H1 (cell line): ENCODE results near the gene PRAMEF33. TPM values are rescaled to one million over a fixed set of nuclear protein-coding genes. Genes with fewer than 3 reads are reported as not detected.
"Not testable (repeated sequence)": the region's sequence is repeated elsewhere in the genome, so short reads cannot be mapped to it uniquely, and the experiment has no call there.

ENCODE experiments used
- CTCF ChIA-PET: fragments of 300-600 bp; sonication (Branson Sonifier 250); formaldehyde crosslinking; loops from one replicate; lab custom pipeline; 2021; ENCODE audit not compliant: partially characterized antibody; lab: Charles Lee
- POLR2A ChIA-PET: fragments of 300-600 bp; sonication (Branson Sonifier 250); formaldehyde crosslinking; loops from one replicate; lab custom pipeline; 2021; ENCODE audit warnings: inconsistent platforms; ENCODE audit not compliant: partially characterized antibody; lab: Charles Lee
- DNase-seq, 2 experiments: peaks; one replicate each; pipeline versions ENCODE4 v3.0.0 to v3.0.0-alpha.2; 2010 to 2022; ENCODE audit warnings: low spot score in 2 of 2, low read depth in 1 of 2, mixed read lengths in 1 of 2
- FAIRE-seq: peaks from 2 replicates; lab custom pipeline; 2011; peaks lifted over from hg19 to GRCh38; lab: Jason Lieb, UNC
- H2AFZ ChIP-seq: 2 replicates; pipeline ENCODE4 v1.8.1; 2012; ENCODE audit warnings: low read length, inconsistent platforms
- H2AK5ac ChIP-seq: 2 replicates; pipeline ENCODE4 v1.6.1; 2013; ENCODE audit warnings: low read depth, low read length
- H2BK120ac ChIP-seq: replicated peaks from 2 replicates; pipeline ENCODE3; 2013; ENCODE audit warnings: low read depth, low read length, inconsistent platforms
- H2BK12ac ChIP-seq: 2 replicates; pipeline ENCODE4 v1.6.1; 2013; ENCODE audit warnings: low read depth, low read length
- H2BK15ac ChIP-seq: 2 replicates; pipeline ENCODE4 v1.6.1; 2013; ENCODE audit warnings: low read length
- H2BK20ac ChIP-seq: 2 replicates; pipeline ENCODE4 v1.6.1; 2013; ENCODE audit warnings: low read length
- H2BK5ac ChIP-seq: 2 replicates; pipeline ENCODE4 v1.6.1; 2013; ENCODE audit warnings: low read depth, low read length
- H3K14ac ChIP-seq: 2 replicates; pipeline ENCODE4 v1.6.1; 2013; ENCODE audit warnings: inconsistent platforms; ENCODE audit not compliant: insufficient read length
- H3K18ac ChIP-seq: 2 replicates; pipeline ENCODE4 v1.6.1; 2013; ENCODE audit warnings: low read length; ENCODE audit errors: extremely low read depth
- H3K23ac ChIP-seq: 2 replicates; pipeline ENCODE4 v1.6.1; 2013; ENCODE audit warnings: inconsistent platforms; ENCODE audit not compliant: insufficient read length
- H3K23me2 ChIP-seq: 2 replicates; pipeline ENCODE4 v1.6.1; 2013; ENCODE audit warnings: low read depth, low read length
- H3K27ac ChIP-seq: 2 replicates; pipeline ENCODE4 v1.6.1; 2011; ENCODE audit warnings: low read depth, low read length, inconsistent platforms
- H3K27me3 ChIP-seq, 4 experiments: replicated peaks in 1 of 4; 1 replicate in 1 of 4; 2 replicates in 3 of 4; pipeline versions ENCODE4 v1.6.1 to v1.8.1; 2011 to 2013; ENCODE audit warnings: low read length in 3 of 4, mild to moderate bottlenecking in 3 of 4, inconsistent platforms in 2 of 4, mixed read lengths in 2 of 4, moderate library complexity in 1 of 4; ENCODE audit not compliant: control insufficient read depth in 3 of 4, insufficient read depth in 3 of 4; ENCODE audit errors: extremely low read depth in 1 of 4
- H3K36me3 ChIP-seq, 4 experiments: 2 replicates each; pipeline versions ENCODE4 v1.6.1 to v1.8.1; 2011 to 2013; ENCODE audit warnings: mild to moderate bottlenecking in 4 of 4, low read length in 3 of 4, moderate library complexity in 2 of 4, control low read depth in 1 of 4, inconsistent platforms in 1 of 4; ENCODE audit not compliant: insufficient read depth in 4 of 4, control insufficient read depth in 2 of 4
- H3K4ac ChIP-seq: replicated peaks from 2 replicates; pipeline ENCODE3; 2013; ENCODE audit warnings: low read length, low read depth, mixed read lengths, inconsistent platforms; ENCODE audit not compliant: insufficient read length
- H3K4me1 ChIP-seq, 4 experiments: replicated peaks in 1 of 4; 1 replicate in 1 of 4; 2 replicates in 3 of 4; pipeline versions ENCODE4 v1.6.1 to v1.8.1; 2011 to 2013; ENCODE audit warnings: low read length in 3 of 4, inconsistent platforms in 2 of 4, mixed read lengths in 1 of 4; ENCODE audit not compliant: insufficient read depth in 4 of 4, control insufficient read depth in 3 of 4
- H3K4me2 ChIP-seq, 2 experiments: 2 replicates each; pipeline versions ENCODE4 v1.6.1 to v1.8.1; 2011 to 2013; ENCODE audit warnings: low read depth in 2 of 2, low read length in 2 of 2, control low read depth in 1 of 2, inconsistent platforms in 1 of 2, mild to moderate bottlenecking in 1 of 2; ENCODE audit not compliant: insufficient read depth in 1 of 2
- H3K4me3 ChIP-seq, 4 experiments: fragments of 200-600, 300-600 bp in 1 of 4; sonication (generic), shearing (Covaris generic), sonication (Bioruptor Twin) in 1 of 4; 2 replicates each; pipeline versions ENCODE4 v1.5.1 to v1.8.1; 2011 to 2016; ENCODE audit warnings: low read length in 4 of 4, low read depth in 3 of 4, control low read depth in 2 of 4, inconsistent platforms in 2 of 4, mild to moderate bottlenecking in 2 of 4, mixed read lengths in 1 of 4, moderate library complexity in 1 of 4; ENCODE audit not compliant: insufficient read depth in 2 of 4; ENCODE audit errors: extremely low read depth in 1 of 4
- H3K56ac ChIP-seq: replicated peaks from 2 replicates; pipeline ENCODE3; 2013; ENCODE audit warnings: low read depth, mild to moderate bottlenecking, mixed read lengths, low read length, inconsistent platforms; ENCODE audit not compliant: insufficient read length
- H3K79me1 ChIP-seq: 2 replicates; pipeline ENCODE4 v1.6.1; 2013; ENCODE audit warnings: low read depth, low read length, control low read depth
- H3K79me2 ChIP-seq, 2 experiments: 2 replicates each; pipeline versions ENCODE4 v1.6.1 to v1.8.1; 2012 to 2013; ENCODE audit warnings: low read length in 2 of 2, mild to moderate bottlenecking in 2 of 2, inconsistent platforms in 1 of 2; ENCODE audit not compliant: insufficient read depth in 2 of 2, control insufficient read depth in 1 of 2
- H3K9ac ChIP-seq, 4 experiments: replicated peaks in 1 of 4; 1 replicate in 1 of 4; 2 replicates in 3 of 4; pipeline versions ENCODE4 v1.6.1 to v1.8.1; 2011 to 2013; ENCODE audit warnings: low read depth in 3 of 4, low read length in 3 of 4, control low read depth in 2 of 4, mild to moderate bottlenecking in 2 of 4, moderate library complexity in 2 of 4, inconsistent platforms in 1 of 4; ENCODE audit errors: extremely low read depth in 1 of 4
- H3K9me3 ChIP-seq, 2 experiments: 2 replicates each; pipeline versions ENCODE4 v1.6.1 to v1.8.1; 2012 to 2013; ENCODE audit warnings: mild to moderate bottlenecking in 2 of 2, moderate library complexity in 2 of 2, control low read depth in 1 of 2, inconsistent platforms in 1 of 2, low read depth in 1 of 2, low read length in 1 of 2, mixed read lengths in 1 of 2; ENCODE audit not compliant: insufficient read depth in 2 of 2
- H4K20me1 ChIP-seq, 2 experiments: replicated peaks in 1 of 2; 2 replicates each; pipeline versions ENCODE3 to v1.8.1; 2011 to 2013; ENCODE audit warnings: inconsistent platforms in 2 of 2, low read length in 2 of 2, mild to moderate bottlenecking in 1 of 2; ENCODE audit not compliant: insufficient read depth in 2 of 2, control insufficient read depth in 1 of 2
- H4K5ac ChIP-seq: 2 replicates; pipeline ENCODE4 v1.6.1; 2013; ENCODE audit warnings: low read length, low read depth, mixed read lengths, inconsistent platforms; ENCODE audit not compliant: insufficient read length
- H4K8ac ChIP-seq: 2 replicates; pipeline ENCODE4 v1.8.0; 2013; ENCODE audit warnings: mild to moderate bottlenecking, moderate library complexity, low read length, inconsistent platforms; ENCODE audit not compliant: insufficient read depth; ENCODE audit errors: extremely low read depth
- H4K91ac ChIP-seq: replicated peaks from 2 replicates; pipeline ENCODE3; 2013; ENCODE audit warnings: low read length, mixed read lengths, inconsistent platforms; ENCODE audit not compliant: insufficient read length
- WGBS, 2 experiments: shearing (Covaris generic) in 1 of 2; methylation state at CpG; one replicate each; pipeline versions ENCODE4 v1.1.6 to v1.1.7; 2013 to 2015; ENCODE audit warnings: low lambda C conversion rate in 2 of 2, mixed read lengths in 2 of 2, inconsistent platforms in 1 of 2, low coverage in 1 of 2, missing lambda C conversion rate in 1 of 2; ENCODE audit not compliant: insufficient replicate concordance in 2 of 2, insufficient coverage in 1 of 2, insufficient read length in 1 of 2; ENCODE audit errors: extremely low coverage in 1 of 2, missing lambda C conversion rate in 1 of 2; 5-methylcytosine and 5-hydroxymethylcytosine counted together
- polyA plus RNA-seq, 7 experiments: library from polyadenylated mRNA; depleted of rRNA in 3 of 7; stranded (reverse) in 5 of 7; unstranded in 2 of 7; fragments of >200 nt in 5 of 7; fragments of 200-250 nt in 2 of 7; gene quantifications; 1 replicate in 5 of 7; 2 replicates in 1 of 7; 4 replicates in 1 of 7; pipeline versions ENCODE4 v1.2.1 to v1.2.3, GENCODE V29; 2011 to 2013; ENCODE audit warnings: missing spikeins in 2 of 7, mixed read lengths in 2 of 7
- total RNA-seq: library from RNA; stranded (reverse); fragmentation: NEBNext Ultra II Directional; extraction: Animal tissue kit (Norgen Biotek cat#: 25700); gene quantifications from 2 replicates; pipeline ENCODE4 v1.2.1, GENCODE V29; 2021

PRAMEF33 gene
- total and polyA plus RNA-seq, 2 of the 8 experiments (the other 6 are each of a cell fraction or from before 2014, with no cell fraction given) = not detected

DNA sequence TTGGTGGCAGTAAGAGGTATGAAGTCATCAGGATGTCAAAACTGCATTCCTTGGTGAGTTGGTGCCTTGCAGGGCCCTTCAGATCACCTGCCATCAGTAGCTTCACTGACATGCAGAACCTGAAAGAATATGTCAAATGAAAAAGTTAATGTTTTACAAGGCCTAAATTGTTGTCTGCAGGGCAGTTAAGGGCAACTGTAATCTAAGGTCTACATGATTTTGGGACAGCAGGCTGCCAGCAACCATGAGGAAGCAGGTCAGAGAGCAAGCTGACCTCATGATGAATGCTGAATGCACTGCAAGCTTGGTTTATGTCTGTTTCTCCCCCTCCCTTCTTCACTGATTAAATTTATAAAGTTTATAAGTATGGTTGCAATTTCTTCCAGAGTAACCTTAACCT is 1.1 kb upstream of the PRAMEF33 start:
- H3K4me1 ChIP-seq, DNase-seq, FAIRE-seq: not testable (repeated sequence)

DNA sequence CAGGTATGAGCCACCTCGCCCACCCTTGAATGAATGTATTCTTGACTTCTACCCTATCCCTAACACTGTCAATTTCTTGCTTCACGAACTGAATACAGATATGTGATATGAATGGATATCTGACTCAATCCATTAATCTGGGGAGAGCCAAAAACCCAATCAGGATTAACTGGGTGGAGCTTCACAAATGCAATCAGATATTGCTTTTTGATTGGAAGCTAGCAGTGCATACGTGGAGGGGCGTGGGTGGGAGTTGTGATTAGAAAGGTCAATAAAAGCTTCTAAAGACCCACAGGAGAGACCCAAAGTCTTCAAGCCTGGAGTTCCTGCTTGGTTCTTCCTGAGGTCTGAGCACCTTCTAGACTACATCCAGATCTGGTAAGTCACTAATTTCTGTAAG is 11.9 kb downstream of the PRAMEF33 start, which contains the start of gene PRAMEF15:
PRAMEF15 (plus strand) TSS at position 301 of the 400 bp plus-strand sequence. CDS start 2,827 bp downstream, outside the sequence.
- H3K79me1 ChIP-seq, H2AFZ ChIP-seq, POLR2A ChIA-PET: not testable (repeated sequence)

More for the DNA sequence above, 1.1 kb upstream of the PRAMEF33 start:
- H2AFZ ChIP-seq, H2BK120ac ChIP-seq, H3K56ac ChIP-seq, H3K4me3 ChIP-seq, CTCF ChIA-PET, H3K27me3 ChIP-seq, H2BK15ac ChIP-seq, H3K79me1 ChIP-seq, H3K27ac ChIP-seq, H2BK5ac ChIP-seq, POLR2A ChIA-PET, H4K5ac ChIP-seq, H4K8ac ChIP-seq, H2BK12ac ChIP-seq, H3K4me2 ChIP-seq, H3K23ac ChIP-seq, H2AK5ac ChIP-seq, H3K79me2 ChIP-seq, H3K14ac ChIP-seq, H3K36me3 ChIP-seq, H3K9me3 ChIP-seq, H3K23me2 ChIP-seq, H3K9ac ChIP-seq, H3K18ac ChIP-seq, H4K91ac ChIP-seq, H4K20me1 ChIP-seq, H2BK20ac ChIP-seq, H3K4ac ChIP-seq: not testable (repeated sequence)

More for the DNA sequence above, 11.9 kb downstream of the PRAMEF33 start, which contains the start of gene PRAMEF15:
- H3K23me2 ChIP-seq, FAIRE-seq, H3K27me3 ChIP-seq, H4K8ac ChIP-seq, H2BK5ac ChIP-seq, H3K9ac ChIP-seq, H3K18ac ChIP-seq, H2BK12ac ChIP-seq, H3K36me3 ChIP-seq, H2BK120ac ChIP-seq, H4K5ac ChIP-seq, H4K20me1 ChIP-seq, H2BK15ac ChIP-seq, H3K4me2 ChIP-seq, CTCF ChIA-PET, H3K79me2 ChIP-seq, H2AK5ac ChIP-seq, DNase-seq, H2BK20ac ChIP-seq, H3K4me1 ChIP-seq, H3K27ac ChIP-seq, H3K14ac ChIP-seq, H3K4me3 ChIP-seq, H3K56ac ChIP-seq, H4K91ac ChIP-seq, H3K23ac ChIP-seq, H3K4ac ChIP-seq: not testable (repeated sequence)
- peaks cover 0 to 15% of the 10 kb centered on the region in 2 experiments; a peak in 2 of 4 replicates for H3K9me3 ChIP-seq
- 65% methylated on average over 4 of the region's 4 CpGs; no CpG with 5 or more reads in 1 of the 2 experiments for WGBS, 2 experiments
